AG04450 (cell line): ENCODE data around the gene DHRS7. TPM values are rescaled to one million over a fixed set of nuclear protein-coding genes. Genes with fewer than 3 reads are reported as not detected.

Experiments
- CTCF ChIA-PET: fragments of 300-600, 350-600 bp; formaldehyde crosslinking; extraction: SDS; loops from one replicate; lab custom pipeline; 2022; ENCODE audit warnings: antibody characterized with exemption, inconsistent platforms; lab: Charles Lee
- POLR2A ChIA-PET: fragments of 350-600 bp; formaldehyde crosslinking; extraction: SDS; loops from one replicate; lab custom pipeline; 2021; ENCODE audit warnings: antibody characterized with exemption, inconsistent platforms; lab: Yijun Ruan, JAX
- DNase-seq: peaks from one replicate; pipeline ENCODE4 v3.0.0-alpha.2; 2011; ENCODE audit warnings: low read depth, low spot score
- H3K27ac ChIP-seq: one replicate; pipeline ENCODE4 v1.5.1; 2012; ENCODE audit warnings: low read depth, low read length, control low read depth
- H3K27me3 ChIP-seq: one replicate; pipeline ENCODE4 v1.6.0; 2012; ENCODE audit warnings: low read length; ENCODE audit not compliant: control insufficient read depth, insufficient read depth
- H3K4me3 ChIP-seq: 2 replicates; pipeline ENCODE4 v1.5.1; 2011; ENCODE audit warnings: mild to moderate bottlenecking, low read depth, low read length, control low read depth
- H3K9me3 ChIP-seq: 2 replicates; pipeline ENCODE4 v1.5.1; 2012; ENCODE audit warnings: low read length; ENCODE audit not compliant: control insufficient read depth, insufficient read depth
- CTCF ChIP-seq: IDR thresholded peaks from 2 replicates; pipeline ENCODE4 v1.5.1; 2011; ENCODE audit warnings: low read depth, low read length, control low read depth, inconsistent platforms
- polyA plus RNA-seq: library from polyadenylated mRNA; depleted of rRNA; stranded (reverse); fragments of >200 nt; gene quantifications from 2 replicates; pipeline ENCODE4 v1.2.3, GENCODE V29; 2011

The DHRS7 gene
- polyA plus RNA-seq, 1 experiment, result 73.1 TPM

GRCh38 chr14:60184905-60185555 is 19.8 kb upstream of the DHRS7 start:
- Histone ChIP-seq H3K4me3 (no peak overlapping the region), H3K27ac (no peak overlapping the region), H3K9me3 (no peaks in the 10 kb centered on the region), H3K27me3 (no peaks in the 10 kb centered on the region)
- POLR2A ChIA-PET, result interaction anchor here (0.5 kb wide), 1 partner anchor 284 kb away, joined by 3 read pairs; no protein-coding TSS in a partner anchor
- CTCF ChIA-PET, result interaction anchor here (0.6 to 10.4 kb wide), 34 partner anchors 10 to 678 kb away, joined by 3 to 188 read pairs (median 5); partner anchors contain the start of gene DHRS7
- no peak for DNase-seq
- no peak for TF ChIP-seq CTCF

- TF ChIP-seq CTCF, result peak; percentile 68
- ChIA-PET POLR2A (no interaction called here), CTCF (interaction anchor here (0.6 to 10.4 kb wide), 45 partner anchors 9 to 677 kb away, joined by 3 to 188 read pairs (median 4); partner anchors contain the start of gene DHRS7)
- no peaks in the 10 kb centered on the region for H3K9me3 ChIP-seq
- no peaks in the 10 kb centered on the region for H3K27me3 ChIP-seq
- peak; percentile 46 for DNase-seq
- peak overlapping the region; percentile 47 for H3K4me3 ChIP-seq
- H3K27ac ChIP-seq, result no peak overlapping the region
Observed at GRCh38 chr14:60184146-60184904, 19.1 kb upstream of the DHRS7 start.

GRCh38 chr14:60183741-60184140 is 18.5 kb upstream of the DHRS7 start:
- CTCF ChIA-PET, result interaction anchor here (0.6 to 10.4 kb wide), 32 partner anchors 9 to 676 kb away, joined by 3 to 188 read pairs (median 4); partner anchors contain the start of gene DHRS7
- POLR2A ChIA-PET, result no interaction called here
- Histone ChIP-seq H3K9me3 (no peaks in the 10 kb centered on the region), H3K27me3 (no peaks in the 10 kb centered on the region), H3K27ac (no peak overlapping the region), H3K4me3 (peak overlapping the region; percentile 47; the same call in 1 of the 2 replicates)
- DNase-seq, result no peak
- TF ChIP-seq CTCF, result no peak

- DNase-seq, result no peak
- POLR2A ChIA-PET, result no interaction called here
- CTCF ChIA-PET, result interaction anchor here (0.6 to 10.4 kb wide), 18 partner anchors 8 to 676 kb away, joined by 3 to 188 read pairs (median 6); partner anchors contain the start of gene DHRS7
- Histone ChIP-seq H3K27me3 (no peaks in the 10 kb centered on the region), H3K27ac (no peak overlapping the region), H3K4me3 (no peak overlapping the region), H3K9me3 (no peaks in the 10 kb centered on the region)
- no peak for TF ChIP-seq CTCF
Observed at GRCh38 chr14:60183138-60183537, 17.9 kb upstream of the DHRS7 start.
